SJCRH30 (cell line): ENCODE measurements around the gene RHOH. TPM values are rescaled to one million over a fixed set of nuclear protein-coding genes. Genes with fewer than 3 reads are reported as not detected.
"Not testable (repeated sequence)": the region's sequence is repeated elsewhere in the genome, so short reads cannot be mapped to it uniquely, and the experiment has no call there.

Experiments
- DNase-seq, 2 experiments: peaks; one replicate each; pipeline ENCODE4 v3.0.0-alpha.2; 2015 to 2020
- H3K27ac ChIP-seq: fragments of 250-450 bp; sonication (Bioruptor Pico); 2 replicates; pipeline ENCODE4 v1.5.1; 2020; ENCODE audit warnings: mild to moderate bottlenecking, moderate library complexity
- H3K27me3 ChIP-seq: fragments of 250-450 bp; sonication (Bioruptor Pico); 2 replicates; pipeline ENCODE4 v1.5.1; 2020; ENCODE audit warnings: mild to moderate bottlenecking, moderate library complexity
- H3K36me3 ChIP-seq: fragments of 250-450 bp; sonication (Bioruptor Pico); 2 replicates; pipeline ENCODE4 v1.5.1; 2020; ENCODE audit warnings: mild to moderate bottlenecking, moderate library complexity
- H3K4me1 ChIP-seq: fragments of 250-450 bp; sonication (Bioruptor Pico); 2 replicates; pipeline ENCODE4 v1.5.1; 2020; ENCODE audit warnings: mild to moderate bottlenecking, moderate library complexity
- H3K4me3 ChIP-seq: fragments of 250-450 bp; sonication (Bioruptor Pico); 2 replicates; pipeline ENCODE4 v1.5.1; 2020; ENCODE audit warnings: mild to moderate bottlenecking, moderate library complexity
- H3K9me3 ChIP-seq: fragments of 250-450 bp; sonication (Bioruptor Pico); replicated peaks from 2 replicates; pipeline ENCODE4 v1.5.1; 2020; ENCODE audit warnings: mild to moderate bottlenecking, moderate library complexity
- total RNA-seq: library from RNA; depleted of rRNA; stranded (reverse); fragments of >200 nt; shearing (Covaris generic); gene quantifications from 2 replicates; pipeline ENCODE4 v1.2.3, GENCODE V29; 2014; rRNA removed

The RHOH gene
- total RNA-seq, 1 experiment from 2014 or later, result not detected

DNA sequence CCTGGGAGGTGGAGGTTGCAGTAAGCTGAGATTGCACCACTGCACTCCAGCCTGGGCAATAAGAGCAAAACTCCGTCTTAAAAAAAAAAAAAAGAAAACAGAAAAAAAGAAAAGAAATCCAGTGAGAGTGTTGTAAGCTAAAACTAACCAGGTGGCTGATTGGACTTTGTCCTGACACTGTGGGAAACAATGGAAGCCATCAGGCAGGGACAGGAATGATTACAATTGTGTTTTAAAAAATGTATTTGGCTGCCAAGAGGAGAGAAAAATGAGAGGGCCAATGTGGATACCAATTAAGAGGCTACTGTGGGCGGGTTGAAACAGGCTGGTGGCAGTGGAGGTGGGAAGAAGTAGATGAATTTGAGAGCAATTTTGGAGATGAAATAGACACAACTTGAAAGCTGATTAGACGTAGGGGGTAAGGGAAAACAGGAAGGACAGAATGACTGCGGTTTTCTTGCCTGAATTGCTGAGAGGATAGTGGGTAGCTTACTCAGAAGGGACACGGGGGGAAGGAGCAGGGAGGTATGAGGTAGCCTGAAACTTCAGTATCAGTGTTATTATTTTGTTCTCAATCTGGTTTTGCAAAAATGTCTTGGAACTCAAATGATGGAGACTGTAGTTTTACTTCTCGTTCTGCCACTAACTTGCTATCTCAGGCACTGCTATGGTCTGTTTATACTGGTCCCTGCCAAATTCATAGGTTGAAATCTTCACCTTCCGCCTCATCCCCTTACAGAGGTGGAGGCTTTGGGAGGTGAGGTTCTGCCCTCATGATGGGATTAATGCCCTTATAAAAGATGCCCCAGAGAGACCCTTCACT lies 92.7 kb downstream of the RHOH start:
- Histone ChIP-seq H3K36me3 (no peaks in the 10 kb centered on the region), H3K4me3 (no peak overlapping the region), H3K27ac (no peak overlapping the region), H3K4me1 (no peaks in the 10 kb centered on the region), H3K9me3 (no peaks in the 10 kb centered on the region), H3K27me3 (no peaks in the 10 kb centered on the region)
- DNase-seq, result no peak

- not testable (repeated sequence) for H3K4me3 ChIP-seq, H3K36me3 ChIP-seq, DNase-seq, H3K9me3 ChIP-seq, H3K4me1 ChIP-seq, H3K27me3 ChIP-seq, H3K27ac ChIP-seq
These were observed 93.9 kb downstream of the RHOH start for GRCh38 chr4:40290611-40291186.

DNA sequence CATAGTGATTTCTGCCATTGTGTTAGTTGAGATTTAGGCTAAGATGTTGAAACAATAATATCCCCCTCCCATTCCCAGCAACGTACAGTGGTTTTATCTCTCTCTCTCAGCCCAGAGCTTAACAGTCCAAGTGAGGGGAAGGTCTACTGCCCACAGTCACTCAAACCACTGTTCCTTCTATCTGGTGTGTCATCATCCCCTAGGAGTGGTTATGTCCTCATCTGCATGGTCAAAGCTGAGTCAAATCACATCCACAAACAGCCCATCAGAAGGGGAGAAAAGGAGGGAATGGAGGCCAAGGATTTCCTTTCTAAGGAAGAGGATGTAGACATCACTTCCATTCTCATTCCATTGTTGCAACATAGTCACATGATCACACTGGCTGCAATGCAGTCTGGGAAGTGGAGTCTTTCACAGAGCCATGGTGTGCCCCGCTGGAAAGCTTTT lies 95.5 kb downstream of the RHOH start:
- no peak overlapping the region for H3K4me3 ChIP-seq
- H3K27me3 ChIP-seq, result no peaks in the 10 kb centered on the region
- peak in 1 of 2 experiments; percentile 21 for DNase-seq
- no peaks in the 10 kb centered on the region for H3K4me1 ChIP-seq
- no peak overlapping the region for H3K27ac ChIP-seq
- no peaks in the 10 kb centered on the region for H3K9me3 ChIP-seq
- no peaks in the 10 kb centered on the region for H3K36me3 ChIP-seq

- no peaks in the 10 kb centered on the region for H3K4me1 ChIP-seq
- no peak for DNase-seq
- H3K27me3 ChIP-seq, result no peaks in the 10 kb centered on the region
- no peaks in the 10 kb centered on the region for H3K9me3 ChIP-seq
- H3K27ac ChIP-seq, result no peak overlapping the region
- no peak overlapping the region for H3K4me3 ChIP-seq
- H3K36me3 ChIP-seq, result no peaks in the 10 kb centered on the region
These were observed 97.5 kb downstream of the RHOH start for GRCh38 chr4:40294339-40294738.

GRCh38 chr4:40295030-40295429 lies 98.2 kb downstream of the RHOH start:
- H3K36me3 ChIP-seq, DNase-seq, H3K4me1 ChIP-seq: not testable (repeated sequence)

GRCh38 chr4:40295572-40295971 lies 98.7 kb downstream of the RHOH start:
- Histone ChIP-seq H3K4me3 (no peak overlapping the region), H3K4me1 (no peaks in the 10 kb centered on the region), H3K27ac (no peak overlapping the region), H3K9me3 (no peaks in the 10 kb centered on the region), H3K36me3 (no peaks in the 10 kb centered on the region), H3K27me3 (no peaks in the 10 kb centered on the region; the same call in 1 of the 2 replicates)
- DNase-seq, result no peak

More at GRCh38 chr4:40295030-40295429, 98.2 kb downstream of the RHOH start:
- H3K27ac ChIP-seq, H3K4me3 ChIP-seq, H3K27me3 ChIP-seq, H3K9me3 ChIP-seq: not testable (repeated sequence)

Other genes starting within 250 kb of the RHOH start
- 80.7 and 89.8 TPM in 2 replicates for gene PDS5A, start 219.1 kb upstream of the RHOH start, total RNA-seq
- gene N4BP2, start 140.2 kb upstream of the RHOH start, total RNA-seq, result 17.9 and 20.6 TPM in 2 replicates
- 0.08 and 0.51 TPM in 2 replicates for gene CHRNA9, start 138.3 kb downstream of the RHOH start, total RNA-seq